GM18520 (cell line): Measurements from ENCODE around the gene SDHAF3.
"Not testable (repeated sequence)": the region's sequence is repeated elsewhere in the genome, so short reads cannot be mapped to it uniquely, and the experiment has no call there.

ENCODE experiments used
- ATAC-seq: cut with Tn5 transposase; IDR thresholded peaks from one replicate; pipeline ENCODE4 v1.9.1; 2021; ENCODE audit not compliant: unreplicated experiment

SDHAF3 gene

DNA sequence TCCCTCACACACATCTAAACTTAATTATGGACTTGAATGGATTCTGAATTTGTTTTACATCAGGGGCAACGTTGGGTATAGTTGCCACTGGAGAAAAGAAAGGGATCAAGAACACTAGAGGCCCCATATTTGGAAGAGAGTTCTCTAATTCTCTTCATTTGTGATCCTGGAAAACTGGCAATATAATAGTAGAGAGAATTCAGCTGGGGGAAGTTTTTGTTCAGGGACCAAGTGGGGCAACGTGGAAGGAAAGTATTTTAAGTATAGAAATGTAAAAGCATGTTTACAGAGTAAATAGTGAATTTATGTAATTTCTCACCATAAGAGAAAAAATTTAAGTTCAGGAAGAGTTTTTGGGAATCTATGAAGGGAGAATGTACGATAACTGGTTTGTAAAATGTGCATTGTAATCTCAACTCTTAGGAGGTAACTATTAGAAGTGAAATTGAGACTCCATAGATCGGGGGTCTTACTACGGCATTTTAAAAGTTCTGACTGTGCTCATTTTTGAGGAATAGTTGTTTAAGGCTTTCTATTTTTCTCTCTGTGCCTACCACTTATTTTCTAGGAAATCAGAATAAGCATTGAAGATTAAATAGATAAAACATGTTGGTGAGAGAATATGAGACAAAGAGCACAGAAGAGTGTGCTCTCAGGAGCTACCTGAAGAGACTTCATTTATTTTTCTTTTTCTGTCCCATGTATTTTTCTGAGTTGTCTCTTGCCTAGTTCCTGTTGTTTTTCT lies 3.4 kb downstream of the SDHAF3 start:
- no peak for ATAC-seq

GRCh38 chr7:97123115-97123514 lies 5.6 kb downstream of the SDHAF3 start:
- not testable (repeated sequence) for ATAC-seq

GRCh38 chr7:97126483-97127171 lies 9.1 kb downstream of the SDHAF3 start:
- no peak for ATAC-seq

GRCh38 chr7:97128736-97129135 lies 11.2 kb downstream of the SDHAF3 start:
- ATAC-seq, result no peak

GRCh38 chr7:97130417-97131139 lies 13.1 kb downstream of the SDHAF3 start:
- no peak for ATAC-seq

- ATAC-seq, result no peak
Observed at GRCh38 chr7:97133159-97133558, 15.7 kb downstream of the SDHAF3 start.

DNA sequence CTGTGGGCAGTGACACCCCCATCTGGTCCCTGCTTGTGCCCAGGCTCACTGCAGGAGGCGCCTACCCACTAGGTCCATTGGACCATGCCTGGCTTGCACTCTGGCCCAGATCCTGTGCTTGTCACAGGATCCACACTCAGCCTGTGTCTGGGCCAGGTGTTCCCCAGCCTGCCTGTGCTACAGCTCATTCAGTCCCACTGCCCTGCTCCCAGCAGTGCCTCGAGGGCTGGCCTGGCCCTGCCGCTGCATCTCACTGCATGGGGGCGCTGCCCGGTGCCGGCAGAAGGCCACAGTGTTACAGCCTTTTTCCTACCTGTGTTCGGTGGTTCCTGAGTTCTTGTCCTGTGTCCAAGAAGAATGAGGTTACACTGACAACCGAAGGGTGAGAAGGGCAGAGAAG lies 21.3 kb downstream of the SDHAF3 start:
- no peak for ATAC-seq

- no peak for ATAC-seq
Observed at GRCh38 chr7:97145068-97145467, 27.6 kb downstream of the SDHAF3 start.

- no peak for ATAC-seq
Observed at GRCh38 chr7:97149843-97150242, 32.3 kb downstream of the SDHAF3 start.

DNA sequence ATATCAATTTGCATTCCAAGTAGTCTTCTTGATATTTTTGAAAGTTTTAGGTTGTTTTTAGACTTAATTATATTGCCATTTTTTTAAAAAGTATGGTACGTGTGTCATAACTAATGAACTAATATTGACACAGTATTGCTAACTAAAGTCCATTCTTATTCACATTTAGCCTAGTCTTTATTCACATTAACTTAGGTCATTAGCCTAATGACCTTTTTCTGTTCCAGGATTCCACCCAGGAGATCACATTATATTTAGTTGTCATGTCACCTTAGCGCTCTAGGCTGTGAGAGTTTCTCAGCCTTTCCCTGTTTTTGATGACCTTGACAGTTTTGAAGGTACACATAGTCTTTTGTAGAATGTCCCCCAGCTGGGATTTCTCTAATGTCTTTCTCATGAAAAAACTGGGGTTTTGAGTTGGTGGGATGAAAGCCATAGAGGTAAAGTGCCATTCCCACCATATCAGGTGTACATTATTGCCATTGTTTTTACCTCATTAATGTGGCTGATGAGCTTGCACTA lies 38.5 kb downstream of the SDHAF3 start:
- ATAC-seq, result no peak

DNA sequence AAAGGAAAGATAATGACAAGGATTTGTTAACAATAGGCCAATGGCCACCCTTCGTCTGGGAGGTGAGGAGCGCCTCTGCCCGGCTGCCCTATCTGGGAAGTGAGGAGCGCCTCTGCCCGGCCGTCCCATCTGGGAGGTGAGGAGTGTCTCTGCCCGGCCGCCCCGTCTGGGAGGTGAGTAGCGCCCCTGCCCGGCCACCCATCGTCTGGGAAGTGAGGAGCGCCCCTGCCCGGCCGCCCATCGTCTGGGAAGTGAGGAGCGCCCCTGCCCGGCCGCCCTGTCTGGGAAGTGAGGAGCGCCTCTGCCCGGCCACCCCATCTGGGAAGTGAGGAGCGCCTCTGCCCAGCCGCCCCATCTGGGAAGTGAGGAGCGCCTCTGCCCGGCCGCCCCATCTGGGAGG lies 42.5 kb downstream of the SDHAF3 start:
- not testable (repeated sequence) for ATAC-seq

GRCh38 chr7:97161609-97162008 lies 44.1 kb downstream of the SDHAF3 start:
- ATAC-seq, result not testable (repeated sequence)

DNA sequence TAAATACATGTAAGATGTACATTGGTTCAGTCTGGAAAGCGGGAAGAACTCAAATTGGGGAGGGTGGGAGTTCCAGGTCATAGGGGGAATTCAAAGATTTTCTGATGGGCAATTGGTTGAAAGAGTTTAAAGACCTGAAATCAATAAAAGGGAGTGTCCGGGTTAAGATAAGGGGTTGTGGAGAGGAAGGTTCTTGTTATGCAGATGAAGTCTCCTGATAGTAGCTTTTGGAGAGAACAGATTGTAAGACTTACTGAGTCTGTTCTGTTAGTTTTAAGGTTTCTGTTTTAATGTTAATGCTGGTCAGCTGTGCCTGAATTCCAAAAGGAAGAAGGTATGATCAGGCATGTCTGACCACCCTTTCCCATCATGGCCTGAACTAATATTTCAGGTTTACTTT lies 48.8 kb downstream of the SDHAF3 start:
- ATAC-seq, result no peak

DNA sequence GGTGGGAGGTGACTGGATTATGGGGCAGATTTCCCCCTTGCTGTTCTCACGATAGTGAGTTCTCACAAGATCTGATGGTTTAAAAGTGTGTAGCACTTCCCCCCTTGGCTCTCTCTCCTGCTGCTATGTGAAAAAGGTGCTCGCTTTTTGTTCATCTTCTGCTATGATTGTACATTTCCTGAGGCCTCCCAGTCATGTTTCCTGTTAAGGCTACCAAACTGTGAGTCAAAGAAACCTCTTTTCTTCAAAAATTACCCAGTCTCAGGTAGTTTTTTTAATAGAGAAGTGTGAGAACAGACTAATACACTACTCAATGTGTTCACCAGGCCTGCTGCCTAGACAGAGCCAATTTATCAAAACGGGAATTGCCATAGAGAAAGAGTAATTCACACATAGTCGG lies 49.7 kb downstream of the SDHAF3 start:
- ATAC-seq, result no peak

DNA sequence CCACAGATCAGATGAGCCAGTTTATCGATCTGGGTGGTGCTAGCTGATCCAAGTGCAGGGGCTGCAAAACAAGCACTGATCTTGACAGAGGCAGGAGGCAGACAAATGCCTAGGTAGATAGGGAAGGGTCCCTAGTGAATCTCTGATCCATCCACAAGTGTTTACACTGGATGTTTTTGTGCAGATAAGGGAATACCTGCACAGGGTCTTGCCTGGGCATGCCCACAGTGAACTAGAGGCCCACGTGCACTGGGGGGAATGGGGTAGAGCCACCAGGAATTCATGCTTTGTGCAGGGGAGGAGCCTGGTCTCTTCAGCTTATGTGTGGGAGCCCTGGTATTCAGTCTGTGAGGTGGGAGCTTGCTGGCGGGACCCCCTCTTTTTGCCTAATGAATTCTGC lies 50.3 kb downstream of the SDHAF3 start:
- ATAC-seq, result no peak

- ATAC-seq, result no peak
Observed at GRCh38 chr7:97174303-97174702, 56.8 kb downstream of the SDHAF3 start.

GRCh38 chr7:97179454-97180104 lies 62.1 kb downstream of the SDHAF3 start:
- ATAC-seq, result peak; percentile 42

GRCh38 chr7:97187067-97187466 lies 69.6 kb downstream of the SDHAF3 start:
- no peak for ATAC-seq

GRCh38 chr7:97196174-97196573 lies 78.7 kb downstream of the SDHAF3 start:
- ATAC-seq, result not testable (repeated sequence)

DNA sequence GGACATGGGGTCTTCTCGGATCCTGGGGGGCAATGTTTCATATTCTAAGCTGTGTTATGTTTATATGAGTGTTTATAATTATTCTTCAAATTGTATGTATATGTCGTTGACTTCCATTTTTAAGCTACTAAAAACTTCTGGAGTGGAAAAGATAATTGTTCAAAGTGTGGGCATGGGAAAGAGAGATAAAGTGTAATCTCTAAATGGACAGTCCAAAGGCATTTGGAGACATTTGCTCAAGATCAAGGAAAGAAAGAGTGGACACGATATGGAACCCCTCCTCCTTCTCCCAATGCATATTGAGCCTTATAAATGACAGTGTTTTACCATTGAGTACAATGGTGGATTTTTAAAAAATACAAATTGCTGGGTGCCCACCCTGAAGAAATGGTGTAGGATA lies 81.1 kb downstream of the SDHAF3 start:
- no peak for ATAC-seq

GRCh38 chr7:97200018-97200417 lies 82.5 kb downstream of the SDHAF3 start:
- no peak for ATAC-seq
